ENCODE results near the gene MEX3A.

GRCh38 chr1:156062189-156062588 lies 20.1 kb downstream of the MEX3A start:
- TF ChIP-seq GATA2 (IDR thresholded peaks at IDR 0.05; ENCODE audit: low read depth, low read length) (no peak), GATA3 (IDR thresholded peaks at IDR 0.05; ENCODE audit: low read depth, low read length) (no peak)

All from SH-SY5Y (cell line).